ENCODE results near the gene NOPCHAP1.
A peak's percentile ranks its signal among the peaks of the same experiment; 100 is the strongest.

NOPCHAP1 gene

GRCh38 chr12:104958001-104958804, 27.9 kb upstream of the NOPCHAP1 start, which contains the start of gene SLC41A2:
TSS of gene SLC41A2 (minus strand) at chr12:104958290. CDS start at chr12:104928527, 29,763 bp downstream.
- peak; percentile 89 for DNase-seq (ENCODE audit: low read depth)
- H3K4me3 ChIP-seq (ENCODE audit: low read length): peak within 1 kb of the TSS; percentile 90
- TF ChIP-seq CTCF (conservative IDR thresholded peaks at IDR 0.05; ENCODE audit: low read length): no peak

- H3K4me3 ChIP-seq (ENCODE audit: low read length): peak overlapping the region; percentile 76
- no peak for DNase-seq (ENCODE audit: low read depth)
- no peak for TF ChIP-seq CTCF (conservative IDR thresholded peaks at IDR 0.05; ENCODE audit: low read length)
Measured at GRCh38 chr12:104958805-104959334, 27.2 kb upstream of the NOPCHAP1 start.

DNA sequence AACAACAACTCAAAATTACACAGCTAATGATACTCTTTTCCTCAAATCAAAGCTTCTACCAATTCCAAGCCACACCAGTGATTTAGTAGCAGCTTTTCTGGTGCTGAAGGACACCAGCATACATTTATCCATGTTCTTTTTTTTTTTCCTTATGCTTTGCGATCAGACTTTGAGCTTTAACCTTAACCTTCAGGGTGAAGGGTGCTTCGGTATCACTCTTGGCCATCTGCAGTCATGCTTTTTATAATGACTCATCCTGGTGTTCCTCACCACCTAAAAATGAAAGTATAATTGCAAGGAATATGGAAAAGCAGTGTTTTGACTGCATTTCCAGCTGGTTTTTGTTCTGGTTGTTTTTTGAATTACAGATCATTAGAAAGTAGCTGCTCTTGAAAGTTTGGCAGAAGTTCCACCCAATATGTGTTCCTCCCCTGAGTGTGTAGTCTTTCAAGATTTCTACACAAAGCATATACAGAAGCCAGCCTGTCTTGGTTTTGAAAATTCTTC, 26.7 kb upstream of the NOPCHAP1 start:
- DNase-seq (ENCODE audit: low read depth): peak; percentile 60

GRCh38 chr12:104960464-104960863, 25.7 kb upstream of the NOPCHAP1 start:
- DNase-seq (ENCODE audit: low read depth): no peak

More for the DNA sequence above, 26.7 kb upstream of the NOPCHAP1 start:
- no peak for TF ChIP-seq CTCF (conservative IDR thresholded peaks at IDR 0.05; ENCODE audit: low read length)
- H3K4me3 ChIP-seq (ENCODE audit: low read length): peak overlapping the region; percentile 76

GRCh38 chr12:104963757-104964156, 22.4 kb upstream of the NOPCHAP1 start:
- DNase-seq (ENCODE audit: low read depth): no peak
- H3K4me3 ChIP-seq (ENCODE audit: low read length): no peak overlapping the region
- no peak for TF ChIP-seq CTCF (conservative IDR thresholded peaks at IDR 0.05; ENCODE audit: low read length)

More at GRCh38 chr12:104960464-104960863, 25.7 kb upstream of the NOPCHAP1 start:
- TF ChIP-seq CTCF (conservative IDR thresholded peaks at IDR 0.05; ENCODE audit: low read length): no peak
- H3K4me3 ChIP-seq (ENCODE audit: low read length): no peak overlapping the region

GRCh38 chr12:104964167-104964855, 21.8 kb upstream of the NOPCHAP1 start:
- DNase-seq (ENCODE audit: low read depth): no peak
- no peak overlapping the region for H3K4me3 ChIP-seq (ENCODE audit: low read length)
- no peak for TF ChIP-seq CTCF (conservative IDR thresholded peaks at IDR 0.05; ENCODE audit: low read length)
